HepG2 (cell line): ENCODE measurements around the gene CLCN1. TPM values are rescaled to one million over a fixed set of nuclear protein-coding genes. Genes with fewer than 3 reads are reported as not detected.
A peak's percentile ranks its signal among the peaks of the same experiment; 100 is the strongest.

ENCODE experiments used
- CEBPB ChIP-seq: IDR thresholded peaks from 2 replicates; pipeline ENCODE4 v1.6.1; 2011; ENCODE audit warnings: low read depth, low read length, improper control_type of control experiment, borderline replicate concordance
- DNMT3B ChIP-seq: conservative IDR thresholded peaks from 2 replicates; pipeline ENCODE4 v1.6.1; 2016; ENCODE audit warnings: missing biosample characterization, control low read depth
- GATA4 ChIP-seq: sonication (generic); IDR thresholded peaks from 2 replicates; pipeline ENCODE4 v1.6.1; 2016; ENCODE audit warnings: antibody characterized with exemption, low read depth, borderline replicate concordance
- KAT7 ChIP-seq: IDR thresholded peaks from 2 replicates; pipeline ENCODE4 v1.6.1; 2018; ENCODE audit warnings: borderline replicate concordance, missing compliant biosample characterization
- RXRB ChIP-seq: IDR thresholded peaks from 2 replicates; pipeline ENCODE4 v1.6.1; 2016; ENCODE audit warnings: borderline replicate concordance, missing genetic modification reagents, missing compliant biosample characterization
- SNAPC4 ChIP-seq: sonication (generic); formaldehyde crosslinking; IDR thresholded peaks from 2 replicates; pipeline ENCODE4 v1.4.0; 2020; ENCODE audit warnings: mild to moderate bottlenecking, missing genetic modification reagents
- SOX13 ChIP-seq, 3 experiments: fragments of 450-650 bp in 1 of 3; sonication (generic) in 1 of 3; formaldehyde crosslinking in 1 of 3; IDR thresholded peaks in 2 of 3; conservative IDR thresholded peaks in 1 of 3; 2 replicates each; pipeline versions ENCODE4 v1.5.0 to v1.6.1; 2016 to 2020; ENCODE audit warnings: antibody characterized with exemption in 1 of 3, mild to moderate bottlenecking in 1 of 3, missing compliant biosample characterization in 1 of 3, missing genetic modification reagents in 1 of 3, moderate library complexity in 1 of 3
- ZBTB49 ChIP-seq: sonication (generic); formaldehyde crosslinking; IDR thresholded peaks from 2 replicates; pipeline ENCODE4 v1.4.0; 2020; ENCODE audit warnings: missing genetic modification reagents, borderline replicate concordance
- ZBTB8A ChIP-seq: sonication (generic); formaldehyde crosslinking; IDR thresholded peaks from 2 replicates; pipeline ENCODE4 v1.4.0; 2020; ENCODE audit warnings: mild to moderate bottlenecking, low read depth, missing genetic modification reagents, borderline replicate concordance
- ZFP37 ChIP-seq: sonication (generic); formaldehyde crosslinking; IDR thresholded peaks from 2 replicates; pipeline ENCODE4 v1.4.0; 2020; ENCODE audit warnings: missing genetic modification reagents, borderline replicate concordance
- ZNF530 ChIP-seq: sonication (generic); formaldehyde crosslinking; IDR thresholded peaks from 2 replicates; pipeline ENCODE4 v1.5.0; 2020; ENCODE audit warnings: low read depth, mild to moderate bottlenecking, missing genetic modification reagents
- ZNF577 ChIP-seq: sonication (generic); formaldehyde crosslinking; IDR thresholded peaks from 2 replicates; pipeline ENCODE4 v1.4.0; 2020; ENCODE audit warnings: mild to moderate bottlenecking, low read depth, missing genetic modification reagents, borderline replicate concordance
- polyA plus RNA-seq, 8 experiments: library from polyadenylated mRNA; depleted of rRNA in 3 of 8; stranded (reverse) in 7 of 8; unstranded in 1 of 8; fragments of >200 nt; fragmentation: Illumina TruSeq in 4 of 8; extraction: Trizol in 4 of 8; gene quantifications; 2 replicates each; pipeline versions ENCODE4 v1.2.1 to v1.2.3, GENCODE V29; 2011 to 2016; ENCODE audit warnings: low read depth in 4 of 8, missing spikeins in 1 of 8, mixed read lengths in 1 of 8; ENCODE audit not compliant: insufficient read depth in 1 of 8
- total RNA-seq, 5 experiments: library from RNA; depleted of rRNA; stranded (reverse); fragments of >200 nt; fragmentation: Illumina TruSeq; extraction: Trizol; gene quantifications; 2 replicates each; pipeline ENCODE4 v1.2.3, GENCODE V29; 2016; ENCODE audit warnings: low read depth in 1 of 5
- TF ChIP-seq, protein P1 (sequence below): sonication (generic); formaldehyde crosslinking; IDR thresholded peaks from 2 replicates; pipeline ENCODE4 v1.5.1; 2020; ENCODE audit warnings: mild to moderate bottlenecking, missing genetic modification reagents, borderline replicate concordance

The CLCN1 gene
- total and polyA plus RNA-seq, 2 of the 13 experiments (the other 11 are each of a cell fraction or from before 2014, with no cell fraction given), result 0.01 TPM; not detected in 1

GRCh38 chr7:143284591-143285469 lies 31.1 kb upstream of the CLCN1 start, which contains the start of gene TMEM139 (continued):
- TF ChIP-seq SNAPC4 (CRISPR knock-in tag), result no peak
- no peak for TF ChIP-seq SOX13 (IDR thresholded peaks at IDR 0.05)
- TF ChIP-seq SOX13 (CRISPR knock-in tag; conservative IDR thresholded peaks at IDR 0.05 in 1 of 2, IDR thresholded peaks at IDR 0.05 in 1 of 2), result 0 out of 4 replicates have a peak, but pooled peaks of 1 of the 2 experiments have one; percentile 54
- no peak for TF ChIP-seq DNMT3B (CRISPR knock-in tag)
- TF ChIP-seq RXRB (CRISPR knock-in tag), result peak; percentile 58
- no peak for TF ChIP-seq ZNF577
- no peak for TF ChIP-seq CEBPB
- TF ChIP-seq GATA4, result 0 out of 2 replicates have a peak, but pooled peaks have one; percentile 15
- TF ChIP-seq ZFP37, result no peak
- TF ChIP-seq ZNF530 (CRISPR knock-in tag), result no peak
- TF ChIP-seq ZBTB49 (CRISPR knock-in tag), result no peak
- TF ChIP-seq ZBTB8A (CRISPR knock-in tag), result no peak
- TF ChIP-seq, protein P1, sequence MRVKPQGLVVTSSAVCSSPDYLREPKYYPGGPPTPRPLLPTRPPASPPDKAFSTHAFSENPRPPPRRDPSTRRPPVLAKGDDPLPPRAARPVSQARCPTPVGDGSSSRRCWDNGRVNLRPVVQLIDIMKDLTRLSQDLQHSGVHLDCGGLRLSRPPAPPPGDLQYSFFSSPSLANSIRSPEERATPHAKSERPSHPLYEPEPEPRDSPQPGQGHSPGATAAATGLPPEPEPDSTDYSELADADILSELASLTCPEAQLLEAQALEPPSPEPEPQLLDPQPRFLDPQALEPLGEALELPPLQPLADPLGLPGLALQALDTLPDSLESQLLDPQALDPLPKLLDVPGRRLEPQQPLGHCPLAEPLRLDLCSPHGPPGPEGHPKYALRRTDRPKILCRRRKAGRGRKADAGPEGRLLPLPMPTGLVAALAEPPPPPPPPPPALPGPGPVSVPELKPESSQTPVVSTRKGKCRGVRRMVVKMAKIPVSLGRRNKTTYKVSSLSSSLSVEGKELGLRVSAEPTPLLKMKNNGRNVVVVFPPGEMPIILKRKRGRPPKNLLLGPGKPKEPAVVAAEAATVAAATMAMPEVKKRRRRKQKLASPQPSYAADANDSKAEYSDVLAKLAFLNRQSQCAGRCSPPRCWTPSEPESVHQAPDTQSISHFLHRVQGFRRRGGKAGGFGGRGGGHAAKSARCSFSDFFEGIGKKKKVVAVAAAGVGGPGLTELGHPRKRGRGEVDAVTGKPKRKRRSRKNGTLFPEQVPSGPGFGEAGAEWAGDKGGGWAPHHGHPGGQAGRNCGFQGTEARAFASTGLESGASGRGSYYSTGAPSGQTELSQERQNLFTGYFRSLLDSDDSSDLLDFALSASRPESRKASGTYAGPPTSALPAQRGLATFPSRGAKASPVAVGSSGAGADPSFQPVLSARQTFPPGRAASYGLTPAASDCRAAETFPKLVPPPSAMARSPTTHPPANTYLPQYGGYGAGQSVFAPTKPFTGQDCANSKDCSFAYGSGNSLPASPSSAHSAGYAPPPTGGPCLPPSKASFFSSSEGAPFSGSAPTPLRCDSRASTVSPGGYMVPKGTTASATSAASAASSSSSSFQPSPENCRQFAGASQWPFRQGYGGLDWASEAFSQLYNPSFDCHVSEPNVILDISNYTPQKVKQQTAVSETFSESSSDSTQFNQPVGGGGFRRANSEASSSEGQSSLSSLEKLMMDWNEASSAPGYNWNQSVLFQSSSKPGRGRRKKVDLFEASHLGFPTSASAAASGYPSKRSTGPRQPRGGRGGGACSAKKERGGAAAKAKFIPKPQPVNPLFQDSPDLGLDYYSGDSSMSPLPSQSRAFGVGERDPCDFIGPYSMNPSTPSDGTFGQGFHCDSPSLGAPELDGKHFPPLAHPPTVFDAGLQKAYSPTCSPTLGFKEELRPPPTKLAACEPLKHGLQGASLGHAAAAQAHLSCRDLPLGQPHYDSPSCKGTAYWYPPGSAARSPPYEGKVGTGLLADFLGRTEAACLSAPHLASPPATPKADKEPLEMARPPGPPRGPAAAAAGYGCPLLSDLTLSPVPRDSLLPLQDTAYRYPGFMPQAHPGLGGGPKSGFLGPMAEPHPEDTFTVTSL (CRISPR knock-in tag), result 0 out of 2 replicates have a peak, but pooled peaks have one; percentile 28
- no peak for TF ChIP-seq KAT7 (CRISPR knock-in tag)
